GM19099 (cell line): ENCODE data around the gene TCF12.

Source experiments
- POLR2A ChIP-seq: IDR thresholded peaks from 3 replicates; pipeline ENCODE4 v1.6.1; 2011; ENCODE audit warnings: low read depth; ENCODE audit not compliant: insufficient read length; ENCODE audit errors: extremely low read depth

TCF12 gene

DNA sequence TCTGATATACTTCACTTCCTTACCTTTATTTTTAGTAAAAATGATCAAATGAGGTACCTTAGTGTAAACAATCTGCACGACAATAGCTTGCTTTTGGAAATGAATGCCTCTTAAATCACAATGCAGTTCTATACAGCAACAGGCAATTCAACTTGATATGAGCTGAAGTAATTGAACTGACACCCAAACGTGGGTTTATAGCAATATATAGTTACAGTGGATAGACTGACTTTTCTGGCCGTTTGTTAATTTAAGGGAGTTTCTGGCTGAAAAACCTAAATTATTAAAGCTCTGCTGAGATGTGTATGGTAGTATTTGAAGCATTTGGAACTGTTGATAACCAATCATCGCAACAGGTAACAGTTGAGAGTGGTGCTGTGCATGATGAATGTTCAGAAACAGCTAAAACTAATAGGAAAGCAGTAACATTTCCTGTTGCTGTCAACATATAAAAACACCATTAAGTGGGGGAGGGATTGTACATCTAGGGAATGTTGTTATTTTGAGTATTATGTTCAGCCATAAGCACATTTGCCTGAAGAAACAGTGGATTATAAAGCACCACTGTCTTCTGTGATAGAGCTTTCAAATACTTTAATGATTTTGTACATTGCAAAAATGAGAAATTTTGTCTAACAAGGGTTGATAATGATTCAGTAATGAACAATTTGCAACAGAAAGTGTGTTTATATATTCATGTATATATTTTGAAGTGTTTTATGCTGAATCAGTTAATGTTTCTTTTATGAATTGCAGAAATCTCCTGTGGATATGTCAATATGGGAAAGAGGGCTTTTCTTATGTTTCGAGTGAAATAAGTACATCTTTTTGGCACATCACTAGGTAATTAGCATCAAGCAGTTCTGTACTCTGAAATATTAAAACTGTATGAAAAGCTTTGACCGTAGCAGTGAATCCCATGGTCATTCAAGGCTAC, 176.1 kb downstream of the TCF12 start:
- TF ChIP-seq POLR2A = no peak

DNA sequence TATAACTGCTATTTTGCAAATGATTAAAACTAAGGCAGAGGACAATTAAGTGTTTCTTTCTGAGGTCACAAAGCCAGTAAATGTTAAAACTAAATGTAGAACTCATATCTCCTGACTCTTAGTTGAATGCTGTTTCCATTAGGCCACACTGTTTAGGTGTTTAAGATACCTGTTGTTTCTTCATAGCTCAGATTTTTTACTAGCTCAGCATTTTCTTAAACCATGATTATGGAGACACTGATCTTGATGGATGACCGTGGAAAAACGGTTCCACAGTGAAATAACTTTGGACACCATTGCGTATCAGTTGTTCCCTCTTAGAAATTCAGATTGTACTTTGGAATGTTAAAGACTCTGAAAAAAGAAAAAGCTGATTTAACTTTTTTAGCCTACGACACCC, 177.5 kb downstream of the TCF12 start:
- no peak for TF ChIP-seq POLR2A

DNA sequence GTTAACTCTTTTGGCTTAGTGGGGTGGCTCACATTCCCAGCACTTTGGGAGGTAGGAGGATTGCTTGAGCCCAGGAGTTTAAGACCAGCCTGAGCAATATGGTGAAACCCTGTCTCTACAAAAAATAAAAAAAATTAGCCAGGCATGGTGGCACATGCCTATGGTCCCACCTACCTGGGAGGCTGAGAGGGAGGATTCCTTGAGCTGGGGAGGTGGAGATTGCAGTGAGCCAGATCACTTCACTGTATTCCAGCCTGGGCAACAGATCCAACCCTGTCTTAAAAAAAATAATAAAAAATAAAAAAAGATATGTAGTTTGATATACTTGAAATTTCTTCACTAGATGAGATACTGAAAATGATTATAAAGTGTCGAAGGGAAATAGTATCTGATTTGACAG, 178.8 kb downstream of the TCF12 start:
- TF ChIP-seq POLR2A = no peak

DNA sequence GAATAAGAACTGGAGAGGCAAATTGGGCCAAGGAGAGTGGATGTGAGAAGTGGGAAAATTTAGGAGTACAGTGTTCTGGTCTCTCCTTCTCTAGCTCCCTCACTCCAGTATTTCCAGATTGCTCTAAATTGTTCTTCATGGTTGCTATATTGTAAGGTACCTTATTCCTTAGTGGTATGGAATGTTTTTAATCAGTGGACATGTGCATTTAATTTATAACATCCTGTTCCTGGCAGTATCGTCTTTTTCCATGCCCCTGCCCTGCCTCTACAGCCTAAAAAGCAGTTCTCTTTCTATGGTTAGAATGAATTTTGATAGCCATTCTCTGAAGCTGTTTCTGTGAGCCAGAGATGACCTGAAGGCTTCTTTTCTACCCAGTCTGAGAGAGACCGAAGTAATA, 180.5 kb downstream of the TCF12 start:
- no peak for TF ChIP-seq POLR2A

DNA sequence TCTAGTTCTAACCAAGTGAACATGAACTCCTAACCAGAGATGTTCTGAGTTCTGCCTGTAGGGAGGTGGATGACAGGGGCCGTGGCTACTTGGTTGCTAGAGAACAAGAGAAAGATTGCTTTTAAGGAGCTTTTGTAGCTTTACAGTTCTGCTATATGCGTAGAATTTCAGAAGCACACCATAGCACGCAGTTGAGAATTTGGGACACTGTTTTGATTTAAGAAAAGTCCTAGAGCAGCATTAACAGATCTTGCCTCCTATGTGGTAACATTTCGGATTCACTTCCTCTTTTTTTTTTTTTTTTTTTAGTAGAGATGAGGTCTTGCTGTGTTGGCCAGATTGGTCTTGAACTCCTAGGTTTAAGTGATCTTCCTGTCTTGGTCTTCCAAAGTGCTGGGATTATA, 181.7 kb downstream of the TCF12 start:
- no peak for TF ChIP-seq POLR2A

DNA sequence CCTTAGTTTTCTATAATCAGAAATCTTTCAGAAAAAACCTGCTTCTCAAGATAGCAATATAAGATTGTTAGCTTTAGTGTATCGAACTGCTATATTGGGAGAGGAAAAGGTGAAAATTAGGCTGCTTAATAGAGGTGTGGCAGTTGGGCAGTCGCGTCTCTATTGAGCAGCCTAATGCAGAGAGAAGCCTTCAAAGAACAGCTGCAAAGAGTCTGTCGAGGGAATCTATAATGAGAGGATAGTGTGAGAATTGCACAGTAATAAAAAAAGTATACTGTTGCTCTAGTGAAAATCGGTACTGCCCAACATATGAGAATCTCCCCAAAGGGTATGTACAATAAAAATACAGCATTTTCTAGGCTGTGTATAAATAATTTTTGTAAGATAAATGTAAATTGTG, 184.4 kb downstream of the TCF12 start:
- no peak for TF ChIP-seq POLR2A

DNA sequence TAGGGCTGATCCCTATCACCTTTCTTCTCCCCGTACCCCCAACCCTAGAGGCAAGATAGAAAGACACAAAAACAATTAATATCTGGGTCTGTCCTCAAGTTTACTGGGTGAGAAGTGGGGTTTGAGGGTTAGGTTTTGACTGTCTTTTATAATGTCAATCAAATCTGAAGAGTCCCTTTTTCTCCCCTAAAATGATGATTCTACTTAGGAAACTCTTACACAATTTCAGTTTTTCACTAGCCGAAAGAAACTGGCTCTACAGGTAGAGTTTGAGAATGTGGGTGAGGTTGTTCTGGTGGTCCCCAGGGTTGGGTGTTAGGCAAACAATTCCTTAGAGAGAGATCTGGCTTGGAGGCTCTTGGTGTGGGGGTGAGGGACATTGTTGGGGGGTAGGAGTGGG, 189.9 kb downstream of the TCF12 start:
- TF ChIP-seq POLR2A = no peak

DNA sequence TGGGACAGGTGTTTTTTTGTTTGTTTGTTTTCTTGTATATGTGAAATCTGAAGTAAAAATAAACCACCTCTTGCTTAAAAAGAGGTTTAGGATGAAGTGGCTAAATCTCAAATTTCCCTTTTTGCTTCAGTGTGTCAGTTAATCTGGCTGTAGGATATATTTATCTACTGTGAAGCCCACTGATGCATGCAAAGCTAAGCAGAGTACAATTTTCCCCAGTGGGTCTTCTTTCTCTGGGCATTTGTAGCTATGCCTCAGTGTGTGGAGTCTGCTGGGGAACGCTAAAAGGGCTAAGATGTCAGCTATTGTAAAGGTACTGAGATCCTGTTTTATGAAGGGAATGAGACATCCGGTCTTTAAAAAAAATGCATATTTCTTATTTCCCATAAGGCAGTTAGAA, 190.6 kb downstream of the TCF12 start:
- no peak for TF ChIP-seq POLR2A

DNA sequence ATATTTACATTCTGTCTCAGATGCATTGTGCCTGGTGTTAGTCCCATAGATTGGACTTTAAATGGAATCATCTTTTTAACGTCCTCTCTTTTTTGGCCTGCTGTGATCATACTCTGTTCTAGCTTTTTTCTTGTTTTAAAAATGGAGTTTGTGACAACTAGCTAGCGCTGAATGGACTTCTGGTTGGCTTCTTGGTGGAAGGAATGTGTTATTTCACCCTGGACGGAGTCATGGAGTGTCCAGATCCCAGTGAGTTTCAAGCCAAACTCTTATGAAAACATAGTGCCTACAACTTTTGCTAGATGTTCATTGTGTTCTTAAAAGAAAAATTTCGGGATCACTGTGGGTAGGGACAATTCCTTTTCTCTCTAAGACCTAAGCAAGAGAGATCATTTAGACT, 192.6 kb downstream of the TCF12 start:
- no peak for TF ChIP-seq POLR2A

DNA sequence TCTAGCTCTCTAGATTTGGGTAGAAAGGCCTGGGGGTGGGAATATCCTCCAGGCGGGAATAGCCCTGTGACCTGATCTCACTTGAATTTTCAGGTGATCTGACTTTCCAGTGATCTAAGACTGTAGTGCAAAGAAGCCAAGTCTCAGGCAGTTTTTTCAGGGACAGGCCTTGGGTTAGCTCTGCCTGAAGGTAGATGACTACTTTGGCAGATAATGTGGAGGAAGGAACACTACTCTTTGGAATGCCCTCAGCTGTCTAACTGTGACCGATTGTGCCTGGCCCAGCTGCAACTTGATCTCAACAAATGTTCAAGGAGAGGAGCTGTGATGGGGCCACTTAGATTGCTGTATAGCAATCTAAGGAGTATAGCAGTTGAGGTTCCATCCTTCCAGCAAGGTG, 193.7 kb downstream of the TCF12 start:
- no peak for TF ChIP-seq POLR2A

DNA sequence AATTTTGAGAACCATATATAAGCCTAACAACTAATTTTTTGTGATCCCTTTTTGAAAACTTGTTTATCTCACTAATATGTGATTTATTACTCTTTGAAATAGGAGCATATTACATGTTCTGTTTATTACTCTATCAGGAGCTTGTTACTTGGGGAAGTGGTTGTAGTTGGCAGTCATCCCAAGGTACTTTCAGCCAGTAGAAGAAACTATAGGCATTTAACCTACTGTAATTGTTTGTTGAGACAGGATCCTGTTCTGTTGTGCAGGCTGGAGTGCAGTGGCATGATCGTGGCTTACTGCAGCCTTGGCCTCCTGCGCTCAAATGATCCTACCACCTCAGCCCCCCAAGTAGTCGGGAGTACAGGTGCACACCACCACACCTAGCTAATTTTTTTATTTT, 195.6 kb downstream of the TCF12 start:
- TF ChIP-seq POLR2A = no peak

DNA sequence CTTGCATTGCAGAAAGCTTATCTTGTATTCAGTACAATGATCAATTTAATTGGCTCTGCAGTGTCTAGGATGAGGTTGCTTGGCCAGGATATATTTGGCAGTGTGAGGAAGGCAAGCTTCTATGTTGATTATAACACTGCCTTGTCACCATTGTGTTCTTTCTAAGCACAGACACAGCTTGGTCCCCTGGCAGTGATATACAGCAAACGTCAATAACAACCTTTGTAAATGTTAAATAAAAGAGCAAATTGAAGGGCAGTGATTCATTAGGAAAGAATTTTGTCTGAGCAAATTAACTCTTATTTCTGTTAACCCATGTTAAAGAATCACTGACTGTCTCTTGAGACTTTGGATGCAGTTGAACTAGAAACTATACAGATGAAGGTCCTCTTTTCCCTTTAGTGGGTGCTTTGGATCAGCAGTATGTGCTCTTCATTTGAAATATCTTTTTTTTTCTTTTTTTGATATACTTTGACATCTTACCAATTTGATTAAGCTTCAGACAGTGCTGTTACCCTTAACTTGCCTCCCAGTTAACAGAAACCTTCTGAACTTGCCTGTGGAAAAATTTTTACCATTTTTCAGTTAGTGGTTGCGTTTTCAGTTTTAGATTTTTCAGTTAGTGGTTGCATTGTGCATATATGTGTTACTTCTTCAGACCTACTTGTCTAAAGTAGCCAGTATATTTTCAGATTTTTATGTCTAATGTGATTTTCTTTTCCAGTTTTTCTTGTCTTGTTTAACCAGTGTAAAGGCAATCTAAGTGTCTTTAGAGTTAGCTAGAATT, 199.8 kb downstream of the TCF12 start:
- no peak for TF ChIP-seq POLR2A

DNA sequence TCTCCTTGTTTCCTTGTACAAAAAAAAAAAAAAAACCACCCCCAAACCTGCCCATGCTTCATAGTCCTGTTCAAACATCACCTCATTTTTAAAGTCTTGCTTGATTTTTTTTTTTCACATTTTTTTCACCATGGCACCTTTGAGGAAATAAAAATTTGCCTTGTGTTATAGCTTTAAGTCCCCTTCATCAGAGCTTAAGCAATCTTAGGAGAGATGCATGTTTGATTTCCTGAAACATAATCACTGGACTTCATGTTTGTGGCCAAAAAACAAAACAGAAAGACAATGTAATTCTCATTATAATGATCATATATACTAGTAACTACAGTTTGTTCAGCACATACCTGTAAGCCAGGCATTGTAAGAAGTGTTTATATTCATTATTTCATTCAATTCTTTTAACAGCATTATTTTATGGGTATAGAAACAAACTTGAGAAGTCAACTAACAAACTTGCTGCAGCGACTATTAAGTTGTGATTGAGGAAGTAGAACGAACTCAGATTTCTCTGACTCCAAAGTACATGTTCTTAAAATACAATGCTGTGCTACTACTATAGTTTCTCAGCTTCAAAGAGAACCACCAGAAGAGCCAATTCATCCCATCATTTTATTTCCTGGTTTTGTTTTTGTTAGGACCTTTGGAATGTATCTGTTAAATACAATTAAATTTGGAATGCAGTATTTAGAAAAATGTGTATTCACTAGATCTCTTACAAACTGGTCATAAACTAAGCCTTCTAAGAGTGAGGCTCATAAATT, 203.8 kb downstream of the TCF12 start:
- TF ChIP-seq POLR2A = no peak

DNA sequence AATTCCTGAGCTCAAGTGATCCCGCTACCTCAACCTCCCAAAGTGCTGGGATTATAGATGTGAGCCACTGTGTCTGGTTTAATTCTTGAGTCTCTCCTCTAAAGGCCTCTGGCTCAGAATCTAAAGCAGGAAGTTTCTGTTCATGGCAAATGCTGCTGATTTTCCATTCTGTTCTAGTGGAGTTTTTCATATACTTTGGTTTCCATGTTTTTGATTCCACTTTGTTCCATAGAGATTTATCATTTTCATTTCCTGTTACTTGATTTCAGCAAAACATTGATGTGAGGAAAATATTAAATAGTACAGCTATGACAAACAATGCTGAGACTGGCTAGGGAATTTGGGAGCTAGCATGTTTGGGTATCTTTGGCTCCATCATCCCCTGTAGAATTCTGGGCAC, 205.6 kb downstream of the TCF12 start:
- TF ChIP-seq POLR2A = no peak

DNA sequence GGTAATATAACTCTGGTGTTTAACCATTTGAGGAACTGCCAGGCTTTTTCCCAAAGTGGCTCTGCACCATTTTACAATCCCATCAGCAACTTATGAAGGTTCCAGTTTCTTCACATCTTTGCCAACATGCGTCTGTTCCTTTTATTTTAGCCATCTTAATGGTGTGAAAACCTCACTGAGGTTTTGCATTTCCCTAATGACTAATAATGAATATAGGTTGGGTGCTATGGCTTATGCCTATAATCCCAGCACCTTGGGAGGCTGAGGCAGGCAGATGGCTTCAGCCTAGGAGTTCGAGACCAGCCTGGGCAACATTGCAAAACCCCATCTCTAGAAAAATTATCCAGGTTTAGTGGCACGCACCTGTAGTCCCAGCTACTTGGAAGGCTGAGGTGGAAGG, 210.6 kb downstream of the TCF12 start:
- TF ChIP-seq POLR2A = no peak
